HPDE6-E6E7 (cell line): ENCODE measurements around the gene APOBEC3A.
"Not testable (repeated sequence)": the region's sequence is repeated elsewhere in the genome, so short reads cannot be mapped to it uniquely, and the experiment has no call there.

Source experiments
- DNase-seq: peaks from one replicate; pipeline ENCODE4 v3.0.0; 2011; ENCODE audit warnings: missing footprints; ENCODE audit errors: extremely low spot score

The APOBEC3A gene

DNA sequence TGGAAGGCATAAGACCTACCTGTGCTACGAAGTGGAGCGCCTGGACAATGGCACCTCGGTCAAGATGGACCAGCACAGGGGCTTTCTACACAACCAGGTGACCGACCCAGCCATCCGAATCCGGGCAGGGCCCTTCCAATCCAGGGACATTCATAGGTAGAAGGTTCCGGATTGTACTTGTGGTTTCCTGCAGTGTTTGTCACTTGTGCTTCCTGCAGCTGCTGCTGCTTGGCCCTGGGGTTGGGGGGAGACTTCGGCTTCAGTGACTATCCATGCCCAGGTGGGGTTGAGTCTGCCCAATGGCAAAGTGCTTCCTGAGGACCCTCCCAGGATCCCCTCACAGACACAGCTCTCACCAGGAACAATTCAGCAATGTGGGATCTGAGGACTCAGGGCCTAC is 2.2 kb downstream of the APOBEC3A start:
- DNase-seq, result no peak

DNA sequence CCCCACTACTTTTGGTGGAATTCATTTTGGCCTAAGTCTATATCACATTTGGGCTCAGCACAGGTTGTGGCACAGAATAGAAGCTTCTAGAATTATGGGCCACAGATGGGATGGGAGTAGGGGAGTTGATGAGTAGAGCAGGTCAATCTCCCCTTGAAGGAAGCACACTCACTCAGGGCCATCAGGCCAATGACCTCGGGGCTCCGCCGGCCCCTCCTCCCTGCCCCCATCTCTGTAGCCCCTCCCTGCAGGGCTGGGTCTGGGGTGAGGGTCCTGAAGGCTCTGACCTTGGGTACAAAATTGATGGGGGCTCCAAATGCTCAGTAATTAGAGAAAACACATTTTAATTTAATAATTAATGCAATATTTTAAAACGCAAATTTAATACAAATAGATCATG is 3.3 kb downstream of the APOBEC3A start:
- not testable (repeated sequence) for DNase-seq

DNA sequence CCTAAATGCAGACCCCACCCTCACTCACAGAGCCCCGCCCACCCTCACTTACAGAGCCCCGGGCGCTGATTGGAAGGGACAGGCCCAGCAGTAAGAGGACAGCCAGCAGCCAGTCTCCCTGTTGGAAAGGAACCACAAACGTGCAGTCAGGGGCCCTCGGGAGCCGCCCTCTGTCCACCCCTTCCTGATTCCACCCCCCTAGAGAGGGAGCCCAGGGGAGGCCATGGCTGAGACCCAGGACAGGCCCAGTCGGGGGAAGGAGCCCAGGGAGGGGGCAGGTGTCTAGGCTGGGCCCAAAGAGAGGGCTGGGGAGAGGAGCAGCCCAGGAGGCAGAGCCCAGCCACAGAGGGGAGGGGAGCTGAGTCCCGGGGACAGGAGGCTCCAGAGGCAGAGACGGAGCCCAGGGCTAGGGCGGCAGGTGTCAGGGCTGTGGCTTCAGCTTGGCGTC is 5.9 kb downstream of the APOBEC3A start:
- not testable (repeated sequence) for DNase-seq

DNA sequence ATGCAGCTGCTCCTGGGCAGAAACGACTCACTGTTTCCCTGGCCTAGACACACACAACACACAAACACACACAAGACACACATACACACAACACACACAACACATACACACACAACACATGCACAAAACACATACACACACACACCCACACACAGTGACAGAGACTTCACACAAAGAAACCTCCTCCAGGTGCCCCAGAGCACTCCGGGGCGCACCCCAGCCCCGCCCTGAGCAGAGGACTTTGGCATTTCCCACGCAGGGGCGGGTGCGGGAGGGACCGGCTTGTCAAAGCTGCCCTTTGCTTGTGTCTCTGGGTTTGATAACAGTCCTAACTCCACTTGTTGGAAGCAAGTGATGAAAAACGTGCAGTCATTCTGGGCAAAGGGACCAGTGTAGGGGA is 6.5 kb downstream of the APOBEC3A start:
- no peak for DNase-seq

DNA sequence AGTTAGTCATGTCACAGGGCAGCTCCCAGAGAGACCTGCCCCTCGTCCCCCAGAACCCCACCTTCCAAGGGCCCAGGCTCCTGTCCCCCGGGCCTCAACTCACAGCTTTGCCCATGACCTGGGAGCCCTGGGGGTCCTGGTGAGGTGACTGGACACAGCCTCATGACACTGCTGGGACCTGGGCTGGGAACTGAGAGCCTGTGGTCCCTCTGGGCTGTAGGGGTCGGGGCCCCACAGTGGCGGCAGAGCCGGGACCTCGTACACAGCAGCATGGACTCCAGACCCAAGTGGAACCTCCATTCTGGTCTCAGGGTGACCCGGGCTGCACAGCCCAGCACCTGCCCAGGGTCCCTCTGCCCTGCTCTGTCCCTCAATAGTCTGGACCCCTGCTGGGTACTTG is 6.9 kb downstream of the APOBEC3A start:
- DNase-seq, result no peak

DNA sequence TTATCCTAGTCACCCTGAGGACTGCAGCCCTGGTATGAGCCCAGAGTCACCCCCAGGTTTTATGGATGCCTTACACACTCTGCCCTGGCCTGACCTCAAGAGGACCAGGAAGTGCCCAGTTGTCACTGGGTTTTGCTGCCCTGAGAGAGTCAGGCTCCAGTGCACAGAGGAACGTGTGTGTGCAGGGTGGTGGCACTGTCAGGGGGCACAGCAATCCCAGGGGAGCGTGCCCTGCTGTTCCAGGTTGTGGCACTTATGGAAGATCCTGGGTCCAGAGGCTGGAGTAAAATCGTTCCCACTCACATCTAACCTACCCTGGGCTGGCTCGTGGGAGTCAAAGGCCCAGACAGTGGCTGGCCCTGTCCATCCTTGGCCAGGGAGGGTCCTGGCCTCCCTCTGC is 7.6 kb downstream of the APOBEC3A start:
- DNase-seq, result no peak

DNA sequence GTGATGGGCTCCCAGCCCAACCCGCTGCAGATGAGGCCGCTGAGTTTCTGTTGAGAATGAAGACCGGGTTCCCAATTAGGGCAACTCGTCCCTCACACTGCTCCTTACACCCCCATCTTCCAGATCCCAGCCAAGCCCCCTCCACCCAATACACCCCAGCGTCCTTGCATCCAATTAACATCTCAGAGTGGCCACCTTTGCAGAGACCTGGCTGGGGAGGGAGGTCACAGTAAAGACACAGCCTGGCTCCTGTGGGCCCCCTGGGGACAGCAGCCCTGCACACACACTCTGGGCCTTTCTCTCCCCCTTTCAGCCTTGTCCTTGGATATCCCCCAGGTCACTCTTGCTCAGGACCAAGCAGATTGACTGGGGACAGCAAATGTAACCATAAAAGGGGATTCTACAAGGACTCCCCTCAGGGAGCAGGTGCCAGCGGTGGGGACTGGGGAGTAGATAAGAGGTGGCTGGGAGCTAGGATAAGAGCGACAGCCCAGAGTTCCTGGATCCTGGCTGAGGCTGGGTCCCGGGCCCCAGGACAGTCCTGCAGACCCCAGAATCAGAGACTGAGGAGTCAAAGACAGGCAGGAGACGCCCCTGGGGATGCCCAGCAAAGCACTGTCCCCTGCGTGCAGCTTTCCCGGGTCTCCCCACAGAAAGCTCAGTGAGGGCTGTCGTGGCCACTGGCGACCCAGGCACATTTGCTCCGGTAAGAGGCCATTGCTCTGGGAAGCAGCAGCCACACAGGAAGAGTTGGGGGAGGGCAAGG is 8.4 kb downstream of the APOBEC3A start:
- DNase-seq, result no peak

DNA sequence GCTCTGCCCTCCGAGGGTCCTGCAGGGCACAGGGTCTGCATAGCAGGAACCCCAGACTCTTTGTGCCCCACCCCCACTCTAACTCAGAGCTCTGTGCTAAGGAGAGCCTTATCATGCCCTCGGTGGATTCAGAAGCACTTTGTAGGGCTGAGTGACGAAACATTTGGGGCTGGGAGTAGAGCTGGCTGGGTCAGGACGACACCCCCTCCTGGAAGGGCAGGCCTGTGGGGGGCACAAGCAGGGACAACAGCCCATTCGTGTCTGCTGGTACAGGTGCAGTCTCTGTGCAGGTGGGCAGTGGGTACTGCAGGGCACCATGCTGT is 8.9 kb downstream of the APOBEC3A start:
- no peak for DNase-seq

DNA sequence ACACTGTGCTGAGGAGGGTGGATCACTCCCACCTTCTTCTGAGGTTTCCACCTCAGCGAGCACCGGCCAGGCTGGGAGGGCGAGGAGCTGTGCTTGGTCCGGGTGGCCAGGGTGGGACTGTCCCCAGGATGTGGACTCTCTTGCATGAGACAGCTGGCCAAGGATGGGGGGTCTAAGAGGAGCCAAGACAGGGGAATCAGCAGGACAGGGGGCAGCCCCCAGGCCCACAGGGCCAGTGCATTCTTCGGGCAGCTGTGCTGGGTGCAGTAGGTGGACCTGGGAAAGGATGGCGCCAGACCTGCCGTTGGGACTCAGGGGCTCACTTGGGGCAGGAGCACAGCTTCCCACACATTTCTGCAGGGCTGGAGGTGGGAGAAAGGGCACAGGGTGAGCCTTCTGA is 9.5 kb downstream of the APOBEC3A start:
- DNase-seq, result no peak

DNA sequence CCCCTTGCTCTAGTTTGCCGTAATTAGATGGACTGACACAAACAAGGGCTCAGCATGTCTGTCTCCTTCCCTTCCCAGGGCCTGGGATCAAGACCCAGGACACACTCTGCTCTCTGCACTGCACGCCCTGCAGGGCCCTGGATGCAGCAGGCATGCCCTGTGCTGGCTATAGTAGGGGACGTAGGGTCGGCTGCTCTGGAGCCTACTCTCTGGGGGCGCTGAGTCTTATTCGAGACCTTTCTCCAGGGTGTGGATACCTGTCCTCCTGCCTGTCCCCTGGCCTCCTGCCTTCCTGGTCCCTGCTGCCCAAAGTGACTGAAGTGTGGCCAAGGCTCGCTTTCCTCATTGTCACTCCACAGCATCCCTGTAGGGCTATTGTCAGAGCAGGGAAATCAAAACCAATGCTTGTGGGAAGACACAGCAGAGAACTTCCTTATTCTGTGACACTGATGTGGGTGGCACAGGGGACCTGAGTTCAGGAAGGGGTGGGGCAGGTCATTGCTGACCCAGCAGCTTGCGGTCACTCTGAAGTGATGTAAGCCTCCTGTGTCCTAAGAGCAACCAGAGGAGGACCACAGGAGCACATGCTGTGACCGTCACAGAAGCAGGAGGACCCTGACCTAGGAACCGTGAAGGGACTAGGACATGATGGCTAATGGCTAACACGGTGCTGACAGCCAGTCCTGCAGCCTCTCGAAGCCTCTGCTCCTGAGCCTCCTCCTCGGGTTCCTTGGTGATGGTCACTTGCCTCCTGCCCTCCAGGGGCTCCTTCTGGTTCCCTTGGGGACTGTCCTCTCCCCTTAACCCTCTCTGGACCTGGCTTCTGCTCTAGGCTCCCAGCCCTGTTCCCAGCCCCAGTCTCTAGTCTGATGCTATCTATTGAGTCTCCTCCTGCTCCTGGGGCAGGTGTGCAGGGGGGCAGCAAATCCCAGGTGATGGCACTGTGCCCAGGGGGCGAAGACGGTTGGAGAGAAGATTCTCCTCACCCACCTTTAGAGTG is 10.3 kb downstream of the APOBEC3A start:
- no peak for DNase-seq

DNA sequence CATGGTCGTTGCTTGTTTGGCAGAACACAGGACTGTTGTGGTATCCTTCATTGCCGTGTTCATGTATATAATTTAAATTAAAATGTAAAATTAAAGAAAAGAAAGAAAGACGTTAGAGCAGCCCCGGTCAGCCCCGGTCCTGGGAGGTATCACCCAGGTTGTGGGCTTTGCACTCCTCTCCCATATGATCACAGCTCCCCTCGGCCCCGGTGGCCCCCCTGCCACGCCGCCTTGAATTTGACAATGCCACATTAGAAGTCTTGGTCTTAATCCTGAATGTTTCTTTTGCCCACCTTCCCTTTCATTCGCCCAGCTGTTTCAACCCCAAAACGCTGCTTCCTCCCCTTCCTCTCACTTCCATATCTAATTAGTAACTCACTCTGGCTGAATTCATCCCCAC is 11.4 kb downstream of the APOBEC3A start:
- no peak for DNase-seq

DNA sequence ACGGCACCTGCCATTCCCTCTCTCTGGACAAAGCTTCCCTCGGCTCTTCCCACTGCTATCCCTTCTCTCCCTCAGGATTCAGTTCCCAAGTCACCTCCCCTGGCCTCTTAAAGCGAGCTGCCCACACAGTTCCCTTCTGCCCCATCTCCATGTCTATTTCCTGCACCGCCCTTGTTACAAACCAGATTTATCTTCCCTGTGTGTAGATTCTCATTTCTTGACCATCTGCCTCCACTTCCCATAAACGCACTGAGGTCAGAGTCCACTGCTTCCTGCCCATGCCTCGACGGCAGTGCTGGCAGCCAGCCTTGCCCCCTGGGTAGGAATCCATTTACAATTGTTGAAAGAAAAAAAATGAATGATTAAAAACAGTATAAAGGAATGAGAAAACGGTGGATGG is 13.1 kb downstream of the APOBEC3A start:
- no peak for DNase-seq

DNA sequence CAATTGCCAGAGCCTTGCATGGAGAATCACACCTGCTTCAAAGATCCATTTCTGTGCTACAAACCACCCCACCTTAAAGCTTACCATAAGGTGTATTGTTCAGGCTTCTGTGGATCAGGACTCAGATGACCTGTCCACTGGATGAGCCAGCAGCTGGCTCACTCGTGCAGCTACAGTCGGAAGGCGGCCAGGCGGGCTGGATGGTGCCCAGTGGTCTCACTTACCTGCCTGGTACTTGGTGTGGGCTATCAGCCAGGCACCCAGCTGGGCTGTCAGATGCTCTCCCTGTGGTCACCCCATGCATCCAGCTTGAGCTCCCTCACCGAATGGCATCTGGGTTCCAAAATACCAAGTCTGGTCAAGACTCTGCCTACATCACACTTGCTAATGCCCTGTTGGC is 13.8 kb downstream of the APOBEC3A start:
- no peak for DNase-seq

DNA sequence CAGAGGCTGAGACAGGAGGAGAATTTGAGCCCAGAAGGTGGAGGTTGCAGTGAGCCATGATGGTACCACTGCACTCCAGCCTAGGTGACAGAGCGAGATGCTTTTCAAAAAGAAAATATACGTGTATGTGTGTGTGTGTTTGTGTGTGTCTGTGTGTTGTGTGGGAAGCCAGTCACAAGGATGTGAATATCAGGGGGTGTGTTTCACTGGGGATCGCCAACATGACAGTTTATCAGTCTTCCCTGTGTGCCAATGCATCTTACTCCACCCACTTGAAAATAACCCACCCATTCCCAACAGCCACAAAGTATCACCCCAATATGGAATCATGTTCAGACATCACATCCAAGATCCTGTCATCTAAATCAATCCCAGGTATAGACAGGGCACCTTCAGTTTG is 14.4 kb downstream of the APOBEC3A start:
- DNase-seq, result no peak

DNA sequence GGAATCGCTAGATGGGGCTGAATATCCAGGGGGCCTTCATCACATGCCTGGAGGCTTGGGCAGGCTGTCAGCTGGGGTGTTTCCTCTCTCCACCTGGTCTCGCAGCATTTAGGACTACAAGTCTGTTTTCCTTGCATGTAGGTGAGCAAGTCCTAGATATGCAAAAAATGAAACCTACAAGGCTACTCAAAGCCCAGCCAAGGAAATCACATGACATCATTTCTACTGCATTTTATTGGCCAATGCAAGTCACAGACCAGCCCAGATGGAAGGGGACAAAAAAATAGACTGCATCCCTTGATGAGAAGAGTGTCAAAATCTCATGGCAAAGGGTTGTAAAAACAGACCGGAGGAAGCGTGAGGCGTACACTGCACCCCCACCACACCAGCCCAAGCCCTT is 15.1 kb downstream of the APOBEC3A start:
- DNase-seq, result no peak

DNA sequence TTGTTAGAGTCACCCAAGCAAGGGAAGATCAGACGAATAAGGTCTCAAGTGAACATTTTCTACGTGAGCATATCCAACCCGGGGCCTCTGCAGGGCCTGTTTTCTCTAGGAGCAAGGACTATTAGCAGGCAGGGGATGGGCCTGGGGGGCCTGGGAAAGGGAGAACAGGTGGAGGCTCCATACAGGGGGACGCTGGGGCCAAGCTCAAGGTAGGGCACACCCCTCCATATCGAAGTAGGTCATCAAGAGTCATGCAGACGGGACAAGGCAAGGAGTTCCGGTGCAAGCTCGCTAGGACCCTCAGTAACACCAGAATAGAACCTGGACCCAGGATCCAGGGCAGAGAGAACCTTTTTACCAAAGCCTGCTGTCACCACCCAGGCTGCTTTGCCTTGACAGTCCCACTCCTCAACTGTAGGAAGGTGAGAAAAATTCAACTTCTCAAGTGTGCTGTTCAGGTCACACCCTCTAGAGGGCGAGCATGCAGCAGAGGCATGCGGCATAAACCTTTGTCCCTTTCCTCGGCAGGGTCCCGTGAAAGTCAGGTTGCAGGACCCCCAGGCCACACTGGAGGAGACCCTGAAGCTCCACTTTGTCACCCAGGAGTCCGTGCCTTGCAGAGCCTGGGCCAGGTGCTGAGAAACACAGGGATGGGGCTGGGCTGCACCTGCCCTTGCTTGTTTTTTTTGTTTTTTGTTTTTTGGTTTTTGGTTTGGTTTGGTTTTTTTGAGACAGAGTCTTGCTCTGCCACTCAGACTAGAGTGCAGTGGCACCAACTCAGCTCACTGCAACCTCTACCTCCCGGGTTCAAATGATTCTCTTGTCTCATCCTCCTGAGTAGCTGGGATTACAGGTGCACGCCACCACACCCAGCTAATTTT is 16.1 kb downstream of the APOBEC3A start:
- no peak for DNase-seq

DNA sequence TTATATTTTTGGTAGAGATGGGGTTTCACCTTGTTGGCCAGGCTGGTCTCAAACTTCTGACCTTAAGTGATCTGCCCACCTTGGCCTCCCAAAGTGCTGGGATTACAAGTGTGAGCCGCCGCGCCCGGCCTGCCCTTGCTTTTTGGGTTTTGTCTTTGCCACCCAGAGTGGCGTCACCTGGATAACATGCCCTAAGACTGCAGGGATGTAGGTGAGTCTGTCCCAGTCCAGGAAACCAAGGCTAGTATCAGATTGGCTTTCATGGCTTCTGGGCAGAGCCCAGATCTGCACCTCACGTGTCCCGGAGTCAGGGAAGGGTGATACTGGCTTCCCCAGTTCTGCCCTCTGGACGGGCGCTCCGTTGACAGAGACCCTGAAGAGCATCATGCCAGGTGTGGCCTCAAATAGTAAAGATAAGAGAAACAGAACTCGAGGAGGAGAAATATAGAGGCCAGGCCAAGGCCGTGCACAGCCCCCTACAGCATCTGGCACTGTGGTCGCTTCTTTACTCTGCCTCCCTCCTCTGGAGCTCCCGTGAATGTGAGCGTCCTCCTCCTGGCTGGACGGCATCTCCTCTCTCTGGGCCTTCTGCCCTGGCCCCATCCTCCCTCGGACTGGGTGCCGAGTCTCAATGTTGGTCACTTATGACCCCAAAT is 16.9 kb downstream of the APOBEC3A start:
- DNase-seq, result no peak

DNA sequence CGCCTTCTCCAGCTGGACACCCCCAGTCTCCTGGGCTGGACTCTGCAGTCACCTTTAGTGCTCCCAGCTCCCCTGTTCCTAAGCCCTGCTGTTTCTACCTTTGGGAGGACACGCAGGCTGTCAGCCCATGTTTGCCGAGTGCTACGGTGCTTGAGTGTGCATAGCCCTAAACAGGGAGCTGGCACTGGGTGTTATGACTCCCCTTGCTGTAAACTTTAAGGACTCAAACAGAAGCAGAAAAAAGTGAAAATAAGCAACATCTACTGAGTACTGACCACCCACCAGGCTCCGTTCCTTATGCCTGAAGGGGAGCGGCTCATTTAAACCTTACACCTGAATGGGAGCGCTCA is 17.4 kb downstream of the APOBEC3A start:
- no peak for DNase-seq

DNA sequence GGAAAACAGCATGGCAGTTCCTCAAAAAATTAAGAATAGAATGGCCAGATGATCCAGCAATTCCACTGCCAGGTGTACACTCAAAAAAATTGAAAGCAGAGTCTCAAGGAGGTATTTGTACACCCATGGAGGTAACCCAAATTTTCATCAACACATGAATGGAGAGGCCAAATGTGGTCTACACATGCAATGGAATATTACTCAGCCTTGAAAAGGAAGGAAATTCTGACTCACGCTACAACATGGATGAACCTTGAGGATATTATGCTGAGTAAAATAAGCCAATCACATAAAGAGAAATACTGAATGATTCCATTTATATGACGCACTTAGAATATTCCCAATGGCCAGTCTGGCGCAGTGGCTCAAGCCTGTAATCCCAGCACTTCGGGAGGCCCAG is 19.9 kb downstream of the APOBEC3A start:
- DNase-seq, result not testable (repeated sequence)

DNA sequence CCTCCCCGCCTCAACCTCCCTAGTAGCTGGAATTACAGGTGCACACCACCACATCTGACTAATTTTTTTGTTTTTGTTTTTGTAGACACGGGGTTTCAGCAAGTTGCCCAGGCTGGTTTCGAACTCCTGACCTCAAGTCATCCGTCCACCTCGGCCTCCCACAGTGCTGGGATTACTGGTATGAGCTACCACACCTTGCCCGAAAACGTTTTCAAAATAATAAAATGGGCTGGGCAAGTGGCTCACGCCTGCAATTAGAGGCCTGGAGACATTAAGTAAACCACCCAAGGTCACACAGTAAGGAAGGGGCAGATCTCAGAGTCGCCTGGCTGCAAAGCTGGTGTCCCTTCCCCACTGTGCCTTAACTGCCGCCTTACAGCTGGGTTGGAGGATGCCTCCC is 23.2 kb downstream of the APOBEC3A start:
- not testable (repeated sequence) for DNase-seq
